Ovary (tissue), 3 donors: ENCODE measurements around the gene FGF9.

Experiments used
- CTCF ChIP-seq, 3 donors: fragments of 450-650 bp in 2 of 3; fragments of 200-600 bp in 1 of 3; IDR thresholded peaks; one replicate each; pipeline versions ENCODE4 v1.5.1 to v1.8.0; 2016 to 2022; ENCODE audit warnings: antibody characterized with exemption in 3 of 3, mild to moderate bottlenecking in 1 of 3
- POLR2A ChIP-seq: fragments of 450-650 bp; IDR thresholded peaks from one replicate; pipeline ENCODE4 v1.6.1; 2017; ENCODE audit warnings: antibody characterized with exemption, mild to moderate bottlenecking, moderate library complexity
- donor health status: DM: no; HTN: no; CAD: no.

- no peak for TF ChIP-seq POLR2A
- no peak for TF ChIP-seq CTCF (IDR thresholded peaks at IDR 0.05)
Measured at GRCh38 chr13:21659087-21659486, 11.8 kb upstream of the FGF9 start.
